GM18907 (cell line): ENCODE results near the gene KRT14.
"Not testable (repeated sequence)": the region's sequence is repeated elsewhere in the genome, so short reads cannot be mapped to it uniquely, and the experiment has no call there.

Experiments used
- ATAC-seq: cut with Tn5 transposase; IDR thresholded peaks from one replicate; pipeline ENCODE4 v1.9.1; 2021; ENCODE audit warnings: mild to moderate bottlenecking, moderate library complexity; ENCODE audit not compliant: unreplicated experiment

The KRT14 gene

DNA sequence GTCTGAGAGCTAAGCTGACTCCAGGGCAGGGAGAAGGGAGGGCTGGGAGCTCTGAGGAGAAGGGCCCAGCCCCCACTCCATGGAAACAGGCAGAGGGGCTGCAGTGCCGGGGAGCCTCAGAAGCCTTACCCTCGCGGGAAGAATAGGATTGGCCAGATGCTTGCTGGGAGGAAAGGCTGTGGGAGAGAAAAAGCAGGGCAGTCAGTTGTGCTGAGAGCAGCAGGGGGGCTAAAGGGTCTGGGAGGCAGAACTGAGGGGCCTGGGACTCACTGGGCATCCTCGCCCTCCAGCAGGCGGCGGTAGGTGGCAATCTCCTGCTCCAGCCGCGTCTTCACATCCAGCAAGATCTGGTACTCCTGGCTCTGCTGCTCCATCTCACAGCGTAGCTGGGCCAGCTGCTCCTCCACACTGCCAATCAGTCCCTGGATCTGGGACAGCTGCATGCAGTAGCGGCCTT is 23.4 kb upstream of the KRT14 start:
- ATAC-seq: not testable (repeated sequence)

- not testable (repeated sequence) for ATAC-seq
Observed at GRCh38 chr17:41606930-41607329, 20.2 kb upstream of the KRT14 start.

DNA sequence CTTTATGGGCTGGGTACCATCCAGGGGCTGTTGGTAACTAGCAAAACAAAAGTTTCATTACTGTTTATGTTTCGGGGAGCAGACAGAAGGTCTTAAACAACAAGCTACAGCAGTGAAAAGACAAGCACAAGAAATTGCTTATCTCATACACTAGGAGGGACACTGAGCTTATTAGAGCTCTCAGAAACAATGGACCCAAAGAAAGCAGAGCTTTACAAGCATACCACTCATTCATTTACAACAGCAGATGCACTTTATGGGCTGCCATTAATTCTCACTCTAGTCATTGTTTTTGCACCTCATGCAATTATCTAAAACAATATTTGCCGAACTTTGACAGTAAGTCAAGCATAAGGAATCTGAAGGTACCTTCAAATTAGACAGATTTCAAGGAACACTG is 15.8 kb upstream of the KRT14 start:
- no peak for ATAC-seq

- ATAC-seq: no peak
Observed at GRCh38 chr17:41600318-41600717, 13.6 kb upstream of the KRT14 start.

GRCh38 chr17:41599680-41600079 is 13.0 kb upstream of the KRT14 start:
- ATAC-seq: no peak

- no peak for ATAC-seq
Observed at GRCh38 chr17:41595585-41595984, 8.9 kb upstream of the KRT14 start.

DNA sequence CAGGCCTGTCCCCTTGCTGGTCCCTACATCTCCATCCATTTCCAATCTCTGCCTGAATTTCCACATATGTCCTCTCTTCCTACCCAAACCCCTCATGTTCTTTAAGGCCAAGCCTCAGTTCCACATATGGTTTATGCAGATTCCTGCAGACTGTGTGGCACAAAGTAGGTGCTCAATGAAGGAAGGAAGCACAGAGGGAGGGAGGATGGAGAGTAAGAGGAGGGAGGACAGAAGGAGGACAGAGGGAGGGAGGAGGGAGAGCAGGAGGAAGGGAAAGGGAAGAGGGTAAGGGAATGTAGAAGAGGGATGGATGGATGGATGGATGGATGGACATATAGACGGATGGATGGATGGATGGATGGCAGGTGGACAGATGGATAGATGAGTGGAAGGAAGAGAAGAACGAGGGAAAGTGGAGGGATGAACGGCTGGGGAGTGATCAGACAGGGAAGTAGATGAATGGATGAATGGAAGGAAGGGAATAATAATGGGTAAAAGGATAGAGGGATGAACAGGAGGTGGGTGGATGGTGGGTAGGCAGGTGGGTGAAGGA is 7.7 kb upstream of the KRT14 start:
- ATAC-seq: no peak

DNA sequence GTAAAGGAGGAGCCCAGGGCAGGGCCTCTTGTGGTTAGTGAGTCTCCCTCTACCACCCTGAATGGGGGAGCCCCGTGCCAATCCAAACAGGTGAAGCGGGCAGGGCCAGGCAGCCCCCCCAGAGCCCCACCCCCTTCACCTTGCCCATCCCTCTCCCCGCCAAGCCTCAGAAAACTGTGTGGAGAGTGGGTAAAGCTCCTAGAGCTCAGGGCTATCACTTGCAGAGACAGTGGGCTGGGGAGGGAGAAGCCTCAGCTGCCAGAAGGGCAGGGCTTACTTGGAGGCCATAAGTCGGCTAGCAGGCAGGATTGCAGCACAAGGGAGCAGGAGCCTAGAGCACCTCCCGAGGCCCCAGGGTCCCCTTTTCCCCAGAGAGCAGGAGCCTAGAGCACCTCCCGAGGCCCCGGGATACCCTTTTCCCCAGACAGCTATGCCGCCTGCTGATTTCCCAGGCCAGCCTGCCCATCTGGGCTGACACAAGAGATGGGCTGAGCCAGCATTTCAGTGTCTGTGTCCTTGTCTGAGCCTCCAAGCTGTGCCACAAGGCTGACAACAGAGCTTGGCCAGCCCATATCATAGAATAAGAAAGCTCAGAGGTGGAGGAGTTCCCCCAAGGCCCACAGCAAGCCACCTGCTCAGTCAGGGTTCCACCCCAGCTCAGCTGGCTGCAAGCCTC is 6.7 kb upstream of the KRT14 start:
- ATAC-seq: no peak

- ATAC-seq: no peak
Observed at GRCh38 chr17:41592601-41593305, 6.1 kb upstream of the KRT14 start.

DNA sequence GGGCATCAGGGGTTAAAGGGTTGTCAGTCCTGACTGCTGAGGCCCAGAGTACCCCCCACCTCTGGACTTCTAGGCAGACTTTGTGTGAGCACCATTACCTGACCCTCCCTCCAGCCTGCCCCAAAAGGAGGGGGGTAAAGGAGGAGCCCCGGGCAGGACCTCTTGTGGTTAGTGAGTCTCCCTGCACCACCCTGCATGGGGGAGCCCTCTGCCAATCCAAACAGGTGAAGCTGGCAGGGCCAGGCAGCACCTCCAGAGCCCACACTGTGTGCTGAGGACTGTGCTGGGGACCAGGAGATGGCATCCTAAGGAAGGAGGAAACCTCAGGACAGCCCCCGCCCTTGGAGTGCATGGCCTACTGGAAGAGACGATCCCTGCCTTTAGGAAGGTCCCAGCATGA is 2.6 kb upstream of the KRT14 start:
- no peak for ATAC-seq

DNA sequence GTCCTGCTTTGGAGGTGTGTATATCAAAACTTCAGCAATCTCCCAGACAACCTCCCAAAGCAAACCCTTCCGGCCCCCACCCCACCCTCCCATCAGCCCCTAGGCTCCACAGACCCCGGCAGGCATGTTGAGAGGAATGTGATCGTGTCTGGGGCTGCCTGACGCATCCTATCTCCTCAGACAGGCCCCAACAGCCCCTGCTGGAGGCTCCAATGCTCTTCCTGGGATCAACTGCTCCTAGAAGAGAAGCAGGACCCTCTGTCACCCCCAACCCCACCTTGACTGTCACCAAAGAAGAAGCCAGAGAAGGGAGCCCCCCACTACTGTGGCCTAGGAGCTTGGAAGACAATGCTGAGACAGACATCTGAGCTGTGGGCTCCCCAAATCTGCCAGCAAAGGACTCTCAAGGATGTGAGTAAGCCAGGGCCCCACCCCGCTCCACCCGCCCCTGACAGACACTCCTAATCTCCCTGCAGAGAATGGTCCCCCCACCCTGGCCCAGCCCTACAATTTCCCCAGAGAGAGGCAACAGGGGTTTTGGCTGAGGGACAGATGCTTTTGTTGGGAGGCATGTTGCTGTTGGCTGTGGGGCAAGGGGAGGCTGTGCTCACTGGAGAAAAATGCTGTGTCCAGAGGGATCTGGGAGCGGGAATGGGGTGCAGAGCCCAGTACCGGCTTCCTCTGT is 1.6 kb upstream of the KRT14 start:
- ATAC-seq: no peak

GRCh38 chr17:41585301-41586056 is 1.2 kb downstream of the KRT14 start:
- ATAC-seq: no peak

DNA sequence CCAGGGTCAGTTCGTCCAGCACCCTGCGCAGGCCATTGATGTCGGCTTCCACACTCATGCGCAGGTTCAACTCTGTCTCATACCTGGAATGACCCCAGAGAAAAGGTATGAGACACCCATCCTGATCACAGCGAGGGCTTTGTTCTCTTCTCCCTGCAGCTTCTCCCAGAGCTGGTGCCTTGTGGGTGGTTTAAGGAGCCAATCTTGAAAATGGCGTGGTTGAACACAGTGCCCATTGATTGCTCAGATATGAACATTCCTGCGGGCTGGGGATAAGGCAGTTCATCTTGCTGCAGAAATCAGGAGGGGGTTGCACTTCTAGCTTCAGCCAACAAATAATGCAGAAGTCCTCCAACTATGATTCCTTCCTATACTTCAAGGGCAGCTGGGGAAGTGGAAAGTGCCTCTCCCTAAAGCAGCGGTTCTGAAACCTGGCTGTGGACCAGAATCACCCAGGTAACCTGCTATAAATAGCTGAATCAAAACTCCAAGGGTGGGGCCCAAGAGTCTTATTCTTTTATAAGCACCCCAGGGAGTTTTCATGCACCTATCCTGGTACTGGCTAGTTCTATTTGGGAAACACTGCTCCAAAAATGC is 2.3 kb downstream of the KRT14 start:
- ATAC-seq: not testable (repeated sequence)

DNA sequence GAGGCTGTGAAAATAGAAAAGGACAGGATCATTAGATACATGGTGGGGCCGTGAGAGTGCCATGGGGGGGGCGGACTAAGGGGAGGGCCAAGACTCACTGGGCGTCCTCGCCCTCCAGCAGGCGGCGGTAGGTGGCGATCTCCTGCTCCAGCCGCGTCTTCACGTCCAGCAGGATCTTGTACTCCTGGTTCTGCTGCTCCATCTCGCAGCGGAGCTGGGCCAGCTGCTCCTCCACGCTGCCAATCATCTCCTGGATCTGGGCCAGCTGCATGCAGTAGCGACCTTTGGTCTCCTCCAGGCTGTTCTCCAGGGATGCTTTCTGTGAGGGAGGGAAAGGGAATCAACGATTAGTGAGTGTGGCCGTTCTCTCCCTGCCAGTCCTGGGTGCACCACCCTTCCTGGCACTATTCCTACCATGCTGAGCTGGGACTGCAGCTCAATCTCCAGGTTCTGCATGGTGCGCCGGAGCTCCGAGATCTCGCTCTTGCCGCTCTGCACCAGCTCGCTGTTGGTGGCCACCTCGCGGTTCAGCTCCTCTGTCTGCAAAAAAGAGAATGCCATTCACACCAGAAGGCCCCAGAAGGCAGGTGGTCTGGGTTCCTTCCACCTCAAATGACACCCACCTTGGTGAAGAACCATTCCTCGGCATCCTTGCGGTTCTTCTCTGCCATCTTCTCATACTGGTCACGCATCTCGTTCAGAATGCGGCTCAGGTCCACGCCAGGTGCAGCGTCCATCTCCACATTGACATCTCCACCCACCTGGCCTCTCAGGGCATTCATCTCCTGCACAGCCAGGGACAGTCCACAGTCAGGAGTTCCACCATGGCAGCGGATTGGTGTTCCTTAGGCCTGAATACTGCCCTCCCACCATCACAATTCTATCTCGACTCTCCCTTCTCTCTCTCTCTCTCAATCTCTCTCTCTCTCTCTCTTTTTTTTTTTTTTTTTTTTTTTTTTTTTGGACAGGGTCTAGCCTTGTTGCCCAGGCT is 3.3 kb downstream of the KRT14 start:
- no peak for ATAC-seq

DNA sequence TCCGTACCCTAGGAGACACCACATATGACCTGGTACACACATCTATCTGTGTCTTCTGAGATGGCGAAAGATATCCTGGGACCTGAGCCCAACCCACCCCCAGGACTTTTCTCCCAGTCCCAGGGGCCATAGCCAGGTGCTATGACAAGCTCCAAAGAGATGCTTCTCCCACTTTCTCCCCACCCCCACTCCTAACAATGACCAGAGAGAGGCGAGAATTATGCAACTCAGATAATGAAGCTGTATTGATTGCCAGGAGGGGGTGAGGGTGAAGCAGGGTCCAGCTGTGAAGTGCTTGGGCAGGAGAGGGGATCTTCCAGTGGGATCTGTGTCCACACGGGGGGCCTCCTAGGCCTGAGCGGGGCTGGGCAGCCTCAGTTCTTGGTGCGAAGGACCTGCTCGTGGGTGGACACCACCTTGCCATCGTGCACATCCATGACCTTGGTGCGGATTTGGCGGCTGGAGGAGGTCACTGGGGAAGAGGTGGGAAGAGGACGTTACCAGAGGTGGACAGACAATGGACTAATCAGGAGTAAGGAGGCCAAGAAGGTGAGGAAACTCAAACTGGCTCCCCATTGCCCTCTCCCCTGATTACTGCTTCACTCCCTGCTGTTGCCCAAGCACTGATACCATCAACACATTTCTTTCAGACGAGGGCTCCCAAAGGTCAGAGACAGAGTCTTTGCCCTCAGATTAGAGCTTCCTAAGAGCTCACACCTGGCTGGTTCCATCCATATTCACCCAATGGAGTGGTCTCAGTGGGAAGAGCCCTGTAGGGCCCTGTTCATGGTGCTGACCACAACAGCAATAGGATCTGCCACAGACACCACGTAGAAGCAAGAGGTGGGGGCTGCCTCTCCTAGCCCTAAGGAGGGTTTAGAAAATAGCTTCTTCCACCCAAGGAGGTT is 4.4 kb downstream of the KRT14 start:
- not testable (repeated sequence) for ATAC-seq

DNA sequence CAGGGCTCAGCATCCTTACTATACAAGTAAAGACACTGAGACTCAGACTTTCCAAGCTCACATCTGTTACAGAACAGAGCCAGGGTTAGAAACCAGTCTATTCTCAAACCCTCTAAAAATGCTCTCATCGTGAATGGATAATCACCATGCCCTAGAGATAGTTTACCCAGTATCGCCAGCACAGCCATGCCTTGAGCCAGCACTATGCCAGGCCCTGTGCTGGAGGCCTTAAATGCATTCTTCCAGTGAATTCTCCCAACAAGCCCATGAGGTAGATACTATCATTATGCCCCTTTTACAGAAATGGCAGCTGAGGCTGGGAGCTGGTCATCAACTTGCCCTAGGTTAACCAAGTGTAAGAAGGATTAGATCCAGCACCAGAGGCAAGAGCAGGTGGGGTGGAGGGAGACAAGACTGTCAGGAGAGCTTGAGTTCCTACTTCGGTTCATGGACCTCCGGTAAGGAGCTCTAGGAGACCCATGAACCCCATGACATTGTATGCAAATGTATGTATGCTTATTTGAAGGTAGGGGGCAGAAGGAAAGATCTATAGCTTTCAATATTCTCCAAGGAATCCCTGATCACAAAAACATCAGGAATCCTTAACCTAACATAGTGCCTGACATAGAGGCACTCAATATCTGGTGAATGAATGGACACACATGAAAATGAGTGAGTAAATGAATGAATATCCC is 5.2 kb downstream of the KRT14 start:
- no peak for ATAC-seq

DNA sequence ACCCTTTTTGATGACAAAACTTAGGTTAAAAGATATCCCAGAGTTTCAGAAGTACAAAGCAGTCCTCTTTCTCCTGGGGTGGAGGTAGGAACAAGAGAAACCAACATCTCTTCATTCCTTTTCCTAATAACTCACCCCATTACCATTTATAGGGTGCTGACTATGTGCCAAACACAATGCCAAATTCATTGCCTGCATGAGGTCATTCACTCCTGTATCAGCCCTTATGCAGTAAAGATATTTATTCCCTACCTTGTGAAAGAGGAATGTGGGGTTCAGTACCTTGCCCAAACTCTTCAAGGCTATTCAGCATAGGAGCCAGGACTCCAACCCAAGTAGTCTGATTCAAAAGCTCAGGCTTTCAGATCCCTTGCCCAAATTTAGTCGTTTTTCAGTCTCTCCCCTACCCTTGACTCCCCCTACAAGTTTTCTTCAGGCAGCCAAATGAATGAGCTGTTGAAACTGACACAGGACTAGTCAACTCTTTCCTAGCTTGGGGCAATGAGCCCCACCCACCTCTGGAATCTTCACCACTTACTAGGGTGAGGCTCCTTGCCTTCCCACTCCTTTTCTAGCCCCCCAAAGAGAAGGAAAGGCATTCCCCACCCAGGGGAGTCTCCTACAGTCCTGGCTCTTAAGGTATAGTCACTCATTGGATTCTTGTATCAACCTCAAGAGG is 5.9 kb downstream of the KRT14 start:
- ATAC-seq: no peak
